Activated T-helper 9 cell treated with anti-CD3 and anti-CD28 coated beads, Interleukin-2, amount 50 U/mL, for 16 hours (primary cell): ENCODE measurements around the gene CCDC60.

Source experiments
- DNase-seq: peaks from one replicate; pipeline ENCODE4 v3.0.0-alpha.2; 2020; ENCODE audit warnings: low read depth

The CCDC60 gene

DNA sequence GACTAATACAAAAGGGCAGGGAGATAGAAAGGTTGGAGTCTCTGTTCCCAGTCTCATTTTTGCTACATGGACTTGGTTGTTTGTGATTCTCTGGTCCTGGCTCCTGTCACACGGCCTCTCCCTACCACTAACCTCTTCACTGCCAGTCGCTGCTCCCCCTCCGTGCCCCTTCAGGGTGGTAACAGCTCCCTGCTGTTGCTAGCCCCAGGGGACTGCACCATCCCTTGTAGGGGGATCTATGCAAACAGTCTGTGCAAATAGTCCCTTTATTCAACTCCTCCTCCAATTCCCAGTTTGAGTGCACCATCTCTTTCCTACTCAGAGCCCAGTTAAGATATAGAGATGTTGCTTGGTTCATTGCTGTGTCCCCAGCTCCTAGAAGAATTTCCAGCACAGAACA, 51.1 kb downstream of the CCDC60 start:
- DNase-seq = no peak

DNA sequence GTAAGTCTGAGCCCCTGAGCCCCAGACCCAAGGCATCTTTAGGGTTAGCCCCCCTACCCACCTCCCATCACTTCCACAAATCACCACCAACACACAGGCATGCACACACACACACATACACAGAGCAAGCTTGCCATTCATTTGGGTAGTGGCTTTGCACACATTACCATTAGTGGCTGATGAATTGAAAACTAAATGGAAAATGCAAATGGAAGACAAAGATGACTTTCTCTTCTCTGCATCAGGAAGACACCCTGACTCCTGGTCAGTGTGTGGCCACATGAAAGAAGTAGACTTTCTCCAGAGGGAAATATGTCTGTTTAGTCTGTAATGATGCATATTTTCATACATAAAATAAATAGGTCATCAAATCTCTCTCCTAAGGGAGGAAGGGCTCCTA, 55.2 kb downstream of the CCDC60 start:
- no peak for DNase-seq

GRCh38 chr12:119391673-119392072, 57.1 kb downstream of the CCDC60 start:
- no peak for DNase-seq

DNA sequence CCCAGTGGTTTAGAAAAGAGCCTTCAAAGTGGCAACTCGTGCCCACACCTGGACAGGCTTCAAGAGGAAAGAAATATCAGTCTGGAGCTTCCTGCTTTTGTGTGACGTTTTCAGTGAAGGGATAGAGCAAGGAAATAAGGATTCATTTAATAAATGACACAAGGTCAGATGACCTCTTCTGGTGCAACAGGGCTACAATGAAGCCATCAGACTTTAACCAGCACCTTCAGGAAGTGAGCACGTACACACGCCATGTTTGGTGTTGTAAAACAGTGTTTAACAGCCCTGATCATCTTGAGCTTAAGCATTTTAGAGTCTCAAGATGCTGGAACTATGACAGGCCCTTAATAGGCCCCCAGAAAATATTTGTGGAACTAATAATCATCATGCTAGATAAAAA, 59.1 kb downstream of the CCDC60 start:
- DNase-seq = no peak

GRCh38 chr12:119397540-119397939, 63.0 kb downstream of the CCDC60 start:
- no peak for DNase-seq

- DNase-seq = no peak
Observed at GRCh38 chr12:119398190-119398589, 63.7 kb downstream of the CCDC60 start.

DNA sequence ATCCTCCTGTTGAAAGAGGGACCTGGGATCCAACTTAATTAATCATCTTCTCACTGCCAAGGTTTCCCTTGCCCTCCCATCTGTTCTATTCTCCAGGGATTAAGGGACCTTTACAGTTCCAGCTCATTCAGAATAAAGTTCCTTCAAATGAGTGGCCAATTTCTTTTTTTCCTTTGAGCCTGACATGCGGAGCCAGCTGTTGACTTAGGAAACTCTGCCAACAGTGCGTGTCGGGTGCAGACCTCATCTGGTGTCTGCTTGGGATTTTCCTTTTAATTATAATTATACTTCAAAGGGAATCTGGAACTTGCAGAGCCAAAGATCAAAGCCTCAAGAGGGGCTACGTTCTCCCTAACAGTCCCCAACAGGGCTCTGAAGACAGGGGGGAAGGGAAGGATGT, 64.8 kb downstream of the CCDC60 start:
- DNase-seq = no peak

DNA sequence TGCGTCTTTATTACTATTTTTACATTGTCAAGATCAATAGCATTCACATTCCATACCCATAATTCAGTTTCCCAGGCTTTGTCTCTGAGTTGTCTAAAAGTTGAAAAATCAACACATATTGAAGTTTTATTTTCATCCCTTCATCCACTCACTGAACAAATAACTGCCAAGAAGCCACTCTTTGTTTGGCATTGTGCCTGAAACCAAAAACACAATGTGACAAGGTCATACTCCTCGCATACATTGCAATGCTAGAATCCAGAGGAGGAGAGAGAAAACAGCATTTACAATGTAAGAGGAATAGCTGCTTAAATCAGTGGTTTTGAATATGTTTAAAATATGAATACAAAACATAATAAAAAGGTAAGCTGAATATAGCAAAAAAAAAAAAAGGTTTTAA, 71.8 kb downstream of the CCDC60 start:
- DNase-seq = no peak

- no peak for DNase-seq
Observed at GRCh38 chr12:119406811-119407210, 72.3 kb downstream of the CCDC60 start.

- DNase-seq = no peak
Observed at GRCh38 chr12:119409043-119409442, 74.5 kb downstream of the CCDC60 start.

GRCh38 chr12:119410396-119410795, 75.9 kb downstream of the CCDC60 start:
- no peak for DNase-seq

- no peak for DNase-seq
Observed at GRCh38 chr12:119412306-119412705, 77.8 kb downstream of the CCDC60 start.

DNA sequence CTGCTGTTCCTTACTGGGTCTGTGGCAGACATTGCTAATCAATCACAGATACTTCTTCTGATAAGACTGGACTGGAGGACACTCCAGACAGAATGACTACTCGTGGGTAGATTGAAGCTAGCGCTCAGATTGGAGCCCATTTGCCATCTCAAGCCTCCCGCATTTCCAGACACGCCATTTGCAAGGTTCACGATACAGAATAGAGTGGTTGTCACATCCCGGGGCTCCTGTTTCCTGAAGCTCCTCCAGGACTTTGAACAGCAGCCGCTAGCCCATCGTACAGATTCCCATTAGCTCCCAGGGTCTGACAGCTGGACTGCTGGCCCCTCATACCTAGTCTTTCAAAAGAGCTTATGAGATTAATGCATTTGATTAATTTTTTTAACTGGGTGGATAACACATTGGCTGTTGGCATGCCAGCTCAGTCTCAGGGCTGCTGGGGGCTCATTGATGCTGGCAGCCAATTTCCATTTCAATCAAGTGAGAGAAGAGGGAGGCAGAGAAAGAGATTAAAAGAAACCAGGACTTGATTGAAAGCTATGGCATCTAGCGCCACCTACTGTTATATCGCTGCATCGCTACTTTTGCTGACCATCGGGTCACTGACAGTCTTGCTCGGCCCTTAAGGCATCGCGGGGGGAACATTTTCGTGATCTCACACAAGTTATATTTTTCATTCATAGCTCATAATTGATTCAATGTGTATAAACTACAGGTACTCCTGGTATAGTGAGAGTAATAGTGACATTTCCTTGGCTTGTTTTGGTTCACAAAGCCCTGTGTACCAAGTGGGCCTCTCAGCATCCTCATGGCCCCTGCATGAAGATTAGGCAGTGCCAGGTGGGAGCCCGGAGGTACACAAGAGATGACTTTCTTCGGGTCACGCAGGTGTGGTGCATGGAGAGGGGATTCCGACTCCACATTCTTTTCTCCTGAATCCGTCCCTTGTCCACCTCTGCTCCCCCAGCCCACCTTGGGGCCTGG, 78.6 kb downstream of the CCDC60 start:
- no peak for DNase-seq

DNA sequence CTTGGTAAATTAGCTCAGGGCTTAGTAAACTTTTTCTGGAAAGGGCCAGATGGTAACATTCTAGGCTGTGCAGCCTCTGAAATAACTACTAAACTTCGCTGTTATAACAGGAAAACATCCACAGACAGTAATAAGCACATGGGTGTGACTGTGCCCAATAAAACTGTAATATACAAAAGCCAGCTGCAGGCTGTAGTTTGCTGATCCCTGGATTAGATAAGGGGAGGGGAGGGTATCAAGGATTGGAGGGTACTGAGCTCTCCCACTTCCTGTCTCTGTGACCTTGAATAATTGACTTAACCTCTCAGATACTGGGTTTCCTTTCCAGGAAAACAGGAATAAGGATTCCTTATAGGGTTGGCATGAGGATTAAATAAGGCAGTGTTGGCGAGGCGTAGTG, 81.2 kb downstream of the CCDC60 start:
- no peak for DNase-seq

DNA sequence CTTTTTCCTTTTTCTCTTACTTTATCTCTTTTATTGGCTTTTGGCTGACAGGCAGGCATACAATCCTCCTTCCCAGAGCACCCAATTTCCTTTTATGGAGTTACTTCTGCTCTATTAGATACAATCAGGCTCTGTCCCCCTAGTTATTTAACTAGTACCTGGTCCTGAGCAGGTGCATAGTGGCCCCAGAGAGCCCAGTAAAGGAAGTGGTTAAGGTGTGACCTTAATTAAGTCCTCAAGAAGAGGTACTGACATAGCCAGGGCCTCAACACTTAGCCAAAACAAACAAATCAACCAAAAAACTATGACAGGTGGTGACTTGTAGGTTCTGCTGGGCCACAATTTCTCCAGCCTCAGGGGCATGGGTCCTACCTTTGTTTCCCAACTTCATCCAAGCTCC, 82.9 kb downstream of the CCDC60 start:
- DNase-seq = no peak

- DNase-seq = no peak
Observed at GRCh38 chr12:119419381-119419780, 84.9 kb downstream of the CCDC60 start.

DNA sequence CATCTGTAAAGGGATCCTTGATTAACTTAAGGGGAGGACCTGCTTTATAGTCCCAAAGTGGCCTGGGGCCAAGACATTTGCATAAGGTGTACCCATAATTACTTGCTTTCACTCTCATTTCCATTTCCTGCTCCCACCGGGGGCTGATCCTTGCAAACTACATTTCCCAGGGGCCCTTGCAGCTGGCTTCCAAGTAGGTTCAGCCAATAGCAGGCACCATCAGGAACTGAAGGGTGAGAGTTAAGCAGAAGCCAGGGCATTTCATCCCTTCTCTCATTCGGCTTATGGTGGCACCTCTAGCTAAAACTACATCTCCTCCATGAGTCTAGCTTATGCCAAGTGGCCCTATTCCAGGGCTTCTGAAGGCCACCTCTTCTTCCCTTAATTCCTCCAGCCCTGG, 88.8 kb downstream of the CCDC60 start:
- no peak for DNase-seq

- no peak for DNase-seq
Observed at GRCh38 chr12:119425623-119426022, 91.1 kb downstream of the CCDC60 start.

GRCh38 chr12:119431151-119431550, 96.6 kb downstream of the CCDC60 start:
- DNase-seq = no peak

DNA sequence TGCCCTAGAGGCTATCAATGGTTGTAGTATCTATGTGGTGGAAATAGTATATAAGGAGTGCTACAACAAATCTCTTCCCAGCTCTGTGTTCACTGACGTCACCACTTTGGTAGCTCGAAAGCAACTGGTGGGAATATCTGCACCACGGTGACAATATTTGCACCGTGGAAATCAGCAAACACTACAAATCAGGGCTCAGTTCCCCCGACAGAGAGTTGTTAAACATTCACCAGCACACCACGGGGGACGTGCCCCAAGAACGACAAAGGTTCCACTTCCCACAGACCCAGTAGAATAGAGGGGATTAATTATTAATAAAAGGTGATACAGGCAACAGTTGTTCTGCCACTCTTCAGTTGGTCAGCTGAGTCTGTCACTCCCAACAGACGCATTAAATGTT, 98.4 kb downstream of the CCDC60 start:
- DNase-seq = no peak

DNA sequence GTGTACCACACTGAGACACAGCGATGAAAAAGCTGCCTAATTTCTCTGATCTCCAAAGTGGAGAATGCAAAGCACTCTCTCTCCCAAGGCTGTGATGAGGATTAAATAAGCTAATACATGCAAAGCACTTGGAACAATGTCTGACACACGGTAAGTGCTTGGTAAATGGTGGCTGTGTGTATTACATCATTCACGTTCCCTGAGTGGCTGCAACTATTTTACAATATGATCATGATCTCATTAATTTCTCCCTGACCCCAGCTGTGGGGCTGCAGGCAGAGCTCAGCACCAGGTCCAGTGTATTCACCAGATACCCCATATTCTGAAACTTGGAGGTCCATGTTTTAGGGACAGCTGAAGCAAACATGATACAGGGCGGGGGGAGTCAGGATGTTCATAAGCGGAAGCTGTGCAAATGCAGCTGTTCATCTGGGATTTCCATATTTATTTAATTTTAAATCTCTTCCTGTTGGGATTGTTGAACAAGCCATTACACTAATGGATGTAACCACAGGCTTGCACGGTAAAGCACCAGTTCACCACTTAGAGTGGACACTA, 106.4 kb downstream of the CCDC60 start:
- DNase-seq = no peak

- DNase-seq = peak; percentile 0
Observed at GRCh38 chr12:119444462-119445044, 110.0 kb downstream of the CCDC60 start.

GRCh38 chr12:119446459-119446858, 111.9 kb downstream of the CCDC60 start:
- DNase-seq = no peak
